ACC112 (cell line): ENCODE results near the gene DHDH.
"Not testable (repeated sequence)": the region's sequence is repeated elsewhere in the genome, so short reads cannot be mapped to it uniquely, and the experiment has no call there.

Experiments used
- H2AFZ ChIP-seq: fragments of 200-600 bp; sonication (generic); one replicate; pipeline ENCODE4 v1.6.0; 2017; ENCODE audit warnings: antibody characterized with exemption, low read length; ENCODE audit not compliant: unreplicated experiment
- H3K27ac ChIP-seq: fragments of 200-600 bp; sonication (generic); 2 replicates; pipeline ENCODE4 v1.5.1; 2014; ENCODE audit warnings: low read depth, mild to moderate bottlenecking, antibody characterized with exemption, low read length, moderate library complexity
- H3K27me3 ChIP-seq: fragments of 200-600 bp; sonication (generic); 2 replicates; pipeline ENCODE4 v1.6.1; 2014; ENCODE audit warnings: mild to moderate bottlenecking, antibody characterized with exemption, low read length, moderate library complexity, mixed read lengths; ENCODE audit not compliant: insufficient read depth
- H3K36me3 ChIP-seq: fragments of 200-600 bp; sonication (generic); 2 replicates; pipeline ENCODE4 v1.6.1; 2016; ENCODE audit warnings: mild to moderate bottlenecking, antibody characterized with exemption, low read length, moderate library complexity, mixed read lengths; ENCODE audit not compliant: insufficient read depth
- H3K4me1 ChIP-seq: fragments of 200-600 bp; sonication (generic); one replicate; pipeline ENCODE4 v1.6.1; 2016; ENCODE audit warnings: low read length, mixed read lengths; ENCODE audit not compliant: insufficient read depth, unreplicated experiment, control insufficient read depth
- H3K4me3 ChIP-seq: fragments of 200-600 bp; sonication (generic); 2 replicates; pipeline ENCODE4 v1.5.1; 2014; ENCODE audit warnings: mild to moderate bottlenecking, low read depth, low read length
- H3K79me2 ChIP-seq: fragments of 200-600 bp; sonication (generic); one replicate; pipeline ENCODE4 v1.6.0; 2016; ENCODE audit warnings: low read length; ENCODE audit not compliant: control insufficient read depth, unreplicated experiment, insufficient read depth

The DHDH gene

DNA sequence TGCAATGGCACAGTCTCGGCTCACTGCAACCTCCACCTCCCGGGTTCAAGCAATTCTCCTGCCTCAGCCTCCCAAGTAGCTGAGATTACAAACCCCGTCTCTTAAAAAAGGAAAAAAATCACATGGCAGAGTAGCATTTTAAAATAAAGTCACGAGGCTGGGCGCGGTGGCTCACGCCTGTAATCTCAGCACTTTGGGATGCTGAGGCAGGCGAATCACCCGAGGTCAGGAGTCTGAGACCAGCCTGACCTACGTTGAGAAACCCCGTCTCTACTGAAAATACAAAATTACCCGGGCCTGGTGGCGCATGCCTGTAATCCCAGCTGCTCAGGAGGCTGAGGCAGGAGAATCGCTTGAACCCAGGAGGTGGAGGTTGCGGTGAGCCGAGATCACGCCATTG, 5.8 kb upstream of the DHDH start:
- peaks cover 19% of the 10 kb centered on the region for H3K4me1 ChIP-seq
- H3K79me2 ChIP-seq, H3K27me3 ChIP-seq, H3K36me3 ChIP-seq, H3K4me3 ChIP-seq, H2AFZ ChIP-seq: not testable (repeated sequence)
- H3K27ac ChIP-seq: peak overlapping the region; percentile 80; the same call in 1 of the 2 replicates

DNA sequence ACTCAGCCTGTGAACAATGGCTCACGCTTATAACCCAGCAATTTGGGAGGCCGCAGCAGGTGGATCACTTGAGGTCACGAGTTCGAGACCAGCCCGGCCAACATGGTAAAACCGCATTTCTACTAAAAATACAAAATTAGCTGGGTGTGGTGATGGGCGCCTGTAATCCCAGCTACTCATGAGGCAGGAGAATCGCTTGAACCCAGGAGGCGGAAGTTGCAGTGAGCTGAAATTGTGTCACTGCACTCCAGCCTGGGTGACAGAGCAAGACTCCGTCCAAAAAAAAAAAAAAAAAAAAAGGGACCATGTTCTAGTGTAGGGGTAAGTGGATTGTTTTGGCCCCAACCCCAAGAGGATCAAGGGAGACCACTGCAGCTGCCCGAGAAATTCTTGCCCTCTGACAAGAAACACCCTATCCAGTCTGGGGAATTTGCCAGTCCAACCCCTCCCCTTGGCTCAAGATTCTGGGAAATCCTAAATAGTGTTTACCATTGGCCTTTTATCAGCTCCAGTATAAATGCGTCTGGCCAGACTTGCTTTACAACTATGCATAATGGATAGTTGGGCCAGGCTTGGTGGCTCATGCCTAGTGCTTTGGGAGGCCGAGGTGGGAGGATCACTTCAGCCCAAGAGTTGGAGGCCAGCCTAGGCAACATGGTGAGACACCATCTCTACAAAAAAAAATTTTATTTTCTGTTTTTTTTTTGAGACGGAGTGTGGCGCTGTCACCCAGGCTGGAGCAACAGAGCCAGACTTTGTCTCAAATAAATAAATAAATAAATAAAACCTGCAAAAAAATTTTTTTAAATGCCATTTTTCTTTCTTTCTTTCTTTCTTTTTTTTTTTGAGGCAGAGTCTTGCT, 5.1 kb upstream of the DHDH start:
- Histone ChIP-seq H3K4me1 (peaks cover 23% of the 10 kb centered on the region), H2AFZ (no peak overlapping the region), H3K4me3 (no peak overlapping the region), H3K27me3 (no peaks in the 10 kb centered on the region), H3K36me3 (no peaks in the 10 kb centered on the region), H3K27ac (no peak overlapping the region), H3K79me2 (no peaks in the 10 kb centered on the region)

DNA sequence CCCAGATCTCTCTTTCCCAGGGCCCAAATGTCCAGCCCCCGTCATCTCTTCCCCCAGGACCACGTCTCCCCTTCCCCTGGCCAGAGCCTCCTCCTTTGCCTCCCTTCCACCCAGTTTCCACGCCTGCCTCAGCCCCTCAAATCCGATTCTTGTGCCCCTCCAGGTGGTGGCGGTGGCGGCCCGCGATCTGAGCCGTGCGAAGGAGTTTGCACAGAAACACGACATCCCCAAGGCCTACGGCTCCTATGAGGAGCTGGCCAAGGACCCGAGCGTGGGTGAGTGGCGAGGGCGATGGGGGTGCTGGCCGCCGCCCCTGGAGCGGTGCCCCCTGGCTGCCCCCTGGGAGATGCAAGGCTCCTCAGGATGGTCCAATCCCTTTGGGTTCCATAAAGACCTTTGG, 1.3 kb downstream of the DHDH start:
- Histone ChIP-seq H3K4me1 (peaks cover 4% of the 10 kb centered on the region), H3K27ac (no peak overlapping the region), H3K36me3 (no peaks in the 10 kb centered on the region), H3K79me2 (no peaks in the 10 kb centered on the region), H2AFZ (no peak overlapping the region), H3K27me3 (no peaks in the 10 kb centered on the region), H3K4me3 (no peak overlapping the region)

DNA sequence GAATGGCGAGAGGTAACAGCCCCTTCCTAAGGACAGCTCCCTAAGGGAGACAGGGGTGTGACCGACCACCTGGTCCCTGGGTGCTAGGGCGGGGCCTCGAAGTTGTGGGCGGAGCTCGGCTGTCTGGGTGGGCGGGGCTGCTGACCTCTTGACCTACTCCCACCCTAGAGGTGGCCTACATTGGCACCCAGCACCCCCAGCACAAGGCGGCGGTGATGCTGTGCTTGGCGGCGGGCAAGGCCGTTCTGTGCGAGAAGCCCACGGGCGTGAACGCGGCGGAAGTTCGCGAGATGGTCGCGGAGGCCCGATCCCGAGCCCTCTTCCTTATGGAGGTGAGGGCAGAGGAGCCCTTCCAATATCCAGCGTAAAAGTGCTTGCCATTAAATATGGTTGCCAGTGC, 2.4 kb downstream of the DHDH start:
- Histone ChIP-seq H3K79me2 (no peaks in the 10 kb centered on the region), H2AFZ (no peak overlapping the region), H3K4me3 (no peak overlapping the region), H3K27ac (no peak overlapping the region), H3K27me3 (no peaks in the 10 kb centered on the region), H3K36me3 (no peaks in the 10 kb centered on the region), H3K4me1 (peaks cover 4% of the 10 kb centered on the region)

- Histone ChIP-seq H3K4me3 (no peak overlapping the region), H3K36me3 (no peaks in the 10 kb centered on the region), H3K27ac (no peak overlapping the region), H3K27me3 (no peaks in the 10 kb centered on the region), H2AFZ (no peak overlapping the region), H3K4me1 (no peaks in the 10 kb centered on the region), H3K79me2 (no peaks in the 10 kb centered on the region)
These were observed 4.8 kb downstream of the DHDH start for GRCh38 chr19:48938256-48938655.

DNA sequence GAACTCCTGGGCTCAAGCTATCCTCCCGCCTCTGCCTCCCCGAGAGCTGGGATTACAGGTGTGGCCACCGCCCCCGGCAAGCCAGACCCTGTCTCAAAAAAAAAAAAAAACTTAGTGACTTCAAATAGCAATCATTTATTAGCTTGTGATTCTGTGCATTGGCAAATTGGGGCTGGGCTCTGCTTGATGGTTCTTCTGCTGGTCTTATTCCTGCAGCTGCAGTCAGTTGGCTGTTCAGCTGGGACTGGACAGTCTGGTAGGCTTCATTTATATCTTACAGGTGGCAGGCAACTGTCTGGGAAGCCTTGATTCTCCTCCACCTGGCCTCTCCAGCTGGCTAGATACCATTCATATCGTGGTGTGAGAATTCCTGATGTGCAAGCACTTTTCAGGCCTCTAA, 7.4 kb downstream of the DHDH start:
- Histone ChIP-seq H3K27me3 (no peaks in the 10 kb centered on the region), H3K36me3 (no peaks in the 10 kb centered on the region), H3K27ac (no peak overlapping the region), H2AFZ (no peak overlapping the region), H3K79me2 (no peaks in the 10 kb centered on the region), H3K4me1 (no peaks in the 10 kb centered on the region), H3K4me3 (no peak overlapping the region)

DNA sequence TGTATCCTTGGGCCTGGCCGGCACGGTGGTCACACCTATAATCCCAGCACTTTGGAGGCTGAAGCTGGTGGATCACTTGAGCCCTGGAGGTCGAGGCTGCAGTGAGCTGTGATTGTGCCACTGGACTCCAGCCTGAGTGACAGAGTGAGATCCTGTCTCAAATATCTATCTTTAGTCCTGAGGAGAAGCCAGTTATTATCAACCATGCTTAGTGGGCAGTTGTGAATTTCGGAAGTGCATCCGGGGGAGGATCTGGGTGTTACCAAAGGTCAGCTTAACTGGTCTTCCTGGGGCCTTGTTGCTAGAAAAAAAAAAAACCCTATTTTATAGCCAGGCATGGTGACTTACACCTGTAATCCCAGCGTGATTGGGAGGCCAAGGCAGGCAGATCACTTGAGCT, 9.6 kb downstream of the DHDH start:
- H3K79me2 ChIP-seq: no peaks in the 10 kb centered on the region
- no peaks in the 10 kb centered on the region for H3K4me1 ChIP-seq
- H3K27ac ChIP-seq: no peak overlapping the region
- H3K4me3 ChIP-seq: no peak overlapping the region
- no peaks in the 10 kb centered on the region for H3K27me3 ChIP-seq
- no peaks in the 10 kb centered on the region for H3K36me3 ChIP-seq
- no peak overlapping the region for H2AFZ ChIP-seq

GRCh38 chr19:48945415-48945814, 11.9 kb downstream of the DHDH start:
- Histone ChIP-seq H3K36me3 (no peaks in the 10 kb centered on the region), H2AFZ (no peak overlapping the region), H3K4me3 (no peak overlapping the region), H3K27me3 (no peaks in the 10 kb centered on the region), H3K79me2 (no peaks in the 10 kb centered on the region), H3K27ac (no peak overlapping the region), H3K4me1 (no peaks in the 10 kb centered on the region)

DNA sequence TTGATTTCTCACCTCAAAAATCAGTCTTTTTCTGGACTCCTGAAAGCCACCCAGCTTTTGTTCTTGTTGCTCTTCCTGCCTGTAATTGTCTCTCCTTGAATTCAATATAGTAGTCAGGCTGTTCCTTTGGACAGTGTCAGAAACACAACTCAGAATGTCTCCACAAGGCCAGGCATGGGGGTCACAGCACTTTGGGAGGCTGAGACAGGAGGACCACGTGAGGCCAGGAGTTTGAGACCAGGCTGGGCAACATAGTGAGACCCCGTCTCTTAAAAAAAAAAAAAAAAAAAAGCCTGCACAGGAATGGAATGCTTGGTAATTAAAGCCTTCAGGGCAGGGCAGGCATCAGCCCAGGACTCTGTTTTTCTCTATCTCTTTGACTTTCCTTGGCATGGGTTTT, 12.3 kb downstream of the DHDH start:
- H3K27ac ChIP-seq: no peak overlapping the region
- no peaks in the 10 kb centered on the region for H3K27me3 ChIP-seq
- H3K4me3 ChIP-seq: no peak overlapping the region
- H3K36me3 ChIP-seq: no peaks in the 10 kb centered on the region
- H3K4me1 ChIP-seq: no peaks in the 10 kb centered on the region
- no peak overlapping the region for H2AFZ ChIP-seq
- no peaks in the 10 kb centered on the region for H3K79me2 ChIP-seq

- Histone ChIP-seq H3K27me3 (no peaks in the 10 kb centered on the region), H3K27ac (no peak overlapping the region), H3K4me3 (no peak overlapping the region), H3K36me3 (no peaks in the 10 kb centered on the region), H3K4me1 (no peaks in the 10 kb centered on the region), H2AFZ (no peak overlapping the region), H3K79me2 (no peaks in the 10 kb centered on the region)
These were observed 13.2 kb downstream of the DHDH start for GRCh38 chr19:48946463-48947257.

- Histone ChIP-seq H2AFZ (no peak overlapping the region), H3K27me3 (no peaks in the 10 kb centered on the region), H3K4me3 (no peak overlapping the region), H3K36me3 (no peaks in the 10 kb centered on the region), H3K79me2 (no peaks in the 10 kb centered on the region), H3K27ac (no peak overlapping the region), H3K4me1 (no peaks in the 10 kb centered on the region)
These were observed 13.7 kb downstream of the DHDH start for GRCh38 chr19:48947258-48947542.
